GM12891 (cell line): ENCODE results near the gene GLRX3.

ENCODE experiments used
- PAX5 ChIP-seq: IDR thresholded peaks from 2 replicates; pipeline ENCODE4 v1.6.1; 2011; ENCODE audit warnings: low read length, moderate library complexity, mild to moderate bottlenecking; ENCODE audit not compliant: insufficient read depth, severe bottlenecking
- POLR2A ChIP-seq: IDR thresholded peaks from 2 replicates; pipeline ENCODE4 v1.6.1; 2011; ENCODE audit warnings: low read depth, low read length, control low read depth
- POLR2AphosphoS5 ChIP-seq: IDR thresholded peaks from 2 replicates; pipeline ENCODE4 v1.6.1; 2011; ENCODE audit warnings: low read depth, low read length, control low read depth
- SPI1 ChIP-seq: IDR thresholded peaks from 2 replicates; pipeline ENCODE4 v1.6.1; 2011; ENCODE audit warnings: low read depth, low read length, control low read depth
- TAF1 ChIP-seq: IDR thresholded peaks from 2 replicates; pipeline ENCODE4 v1.6.1; 2011; ENCODE audit warnings: low read depth, low read length, control low read depth

- TF ChIP-seq POLR2A: no peak
- TF ChIP-seq TAF1: no peak
- TF ChIP-seq POLR2AphosphoS5: no peak
- no peak for TF ChIP-seq SPI1
- no peak for TF ChIP-seq PAX5
Observed at GRCh38 chr10:130111852-130112180, 24.4 kb upstream of the GLRX3 start.
